HepG2 (cell line): Measurements from ENCODE around the gene PLEKHB1. TPM values are rescaled to one million over a fixed set of nuclear protein-coding genes. Genes with fewer than 3 reads are reported as not detected.

Source experiments
- AKAP8 ChIP-seq: sonication (generic); formaldehyde crosslinking; IDR thresholded peaks from 2 replicates; pipeline ENCODE4 v1.5.1; 2020; ENCODE audit warnings: mild to moderate bottlenecking, missing genetic modification reagents
- ASH2L ChIP-seq: fragments of 300-600, 200-600 bp; sonication (generic); IDR thresholded peaks from 2 replicates; pipeline ENCODE4 v1.7.0; 2017; ENCODE audit warnings: low read depth, mild to moderate bottlenecking, moderate library complexity, mixed read lengths, low read length; ENCODE audit not compliant: insufficient read length
- RXRB ChIP-seq: IDR thresholded peaks from 2 replicates; pipeline ENCODE4 v1.6.1; 2016; ENCODE audit warnings: borderline replicate concordance, missing genetic modification reagents, missing compliant biosample characterization
- ZBTB21 ChIP-seq: sonication (generic); formaldehyde crosslinking; IDR thresholded peaks from 2 replicates; pipeline ENCODE4 v1.4.0; 2020; ENCODE audit warnings: missing genetic modification reagents
- ZMYM4 ChIP-seq: sonication (generic); formaldehyde crosslinking; IDR thresholded peaks from 2 replicates; pipeline ENCODE4 v1.8.1; 2023; ENCODE audit warnings: mild to moderate bottlenecking, missing genetic modification reagents
- ZNF136 ChIP-seq: sonication (generic); formaldehyde crosslinking; IDR thresholded peaks from 2 replicates; pipeline ENCODE4 v1.8.1; 2022; ENCODE audit warnings: low read depth, mild to moderate bottlenecking, moderate library complexity, missing genetic modification reagents
- ZNF329 ChIP-seq: sonication (generic); formaldehyde crosslinking; IDR thresholded peaks from 2 replicates; pipeline ENCODE4 v1.9.0; 2021; ENCODE audit warnings: low read depth, mild to moderate bottlenecking, missing genetic modification reagents
- ZNF335 ChIP-seq: sonication (generic); formaldehyde crosslinking; IDR thresholded peaks from 2 replicates; pipeline ENCODE4 v1.4.0; 2020; ENCODE audit warnings: missing genetic modification reagents
- polyA plus RNA-seq, 8 experiments: library from polyadenylated mRNA; depleted of rRNA in 3 of 8; stranded (reverse) in 7 of 8; unstranded in 1 of 8; fragments of >200 nt; fragmentation: Illumina TruSeq in 4 of 8; extraction: Trizol in 4 of 8; gene quantifications; 2 replicates each; pipeline versions ENCODE4 v1.2.1 to v1.2.3, GENCODE V29; 2011 to 2016; ENCODE audit warnings: low read depth in 4 of 8, missing spikeins in 1 of 8, mixed read lengths in 1 of 8; ENCODE audit not compliant: insufficient read depth in 1 of 8
- total RNA-seq, 5 experiments: library from RNA; depleted of rRNA; stranded (reverse); fragments of >200 nt; fragmentation: Illumina TruSeq; extraction: Trizol; gene quantifications; 2 replicates each; pipeline ENCODE4 v1.2.3, GENCODE V29; 2016; ENCODE audit warnings: low read depth in 1 of 5
- TF ChIP-seq, protein P1 (sequence below): sonication (generic); formaldehyde crosslinking; IDR thresholded peaks from 2 replicates; pipeline ENCODE4 v1.4.0; 2020; ENCODE audit warnings: missing genetic modification reagents, borderline replicate concordance
- TF ChIP-seq, protein P2 (sequence below): IDR thresholded peaks from 2 replicates; pipeline ENCODE4 v1.4.0; 2020; ENCODE audit warnings: mild to moderate bottlenecking, missing genetic modification reagents
- TF ChIP-seq, protein P3 (sequence below): sonication (generic); formaldehyde crosslinking; IDR thresholded peaks from 2 replicates; pipeline ENCODE4 v1.4.0; 2020; ENCODE audit warnings: mild to moderate bottlenecking, missing genetic modification reagents
- TF ChIP-seq, protein P4 (sequence below): sonication (generic); formaldehyde crosslinking; conservative IDR thresholded peaks from 2 replicates; pipeline ENCODE4 v1.4.0; 2020; ENCODE audit warnings: missing genetic modification reagents
- TF ChIP-seq, protein P5 (sequence below): sonication (generic); formaldehyde crosslinking; IDR thresholded peaks from 2 replicates; pipeline ENCODE4 v1.8.1; 2023; ENCODE audit warnings: missing genetic modification reagents, mild to moderate bottlenecking, borderline replicate concordance

The PLEKHB1 gene
- total and polyA plus RNA-seq, 2 of the 13 experiments (the other 11 are each of a cell fraction or from before 2014, with no cell fraction given): 68.0 to 99.3 TPM

DNA sequence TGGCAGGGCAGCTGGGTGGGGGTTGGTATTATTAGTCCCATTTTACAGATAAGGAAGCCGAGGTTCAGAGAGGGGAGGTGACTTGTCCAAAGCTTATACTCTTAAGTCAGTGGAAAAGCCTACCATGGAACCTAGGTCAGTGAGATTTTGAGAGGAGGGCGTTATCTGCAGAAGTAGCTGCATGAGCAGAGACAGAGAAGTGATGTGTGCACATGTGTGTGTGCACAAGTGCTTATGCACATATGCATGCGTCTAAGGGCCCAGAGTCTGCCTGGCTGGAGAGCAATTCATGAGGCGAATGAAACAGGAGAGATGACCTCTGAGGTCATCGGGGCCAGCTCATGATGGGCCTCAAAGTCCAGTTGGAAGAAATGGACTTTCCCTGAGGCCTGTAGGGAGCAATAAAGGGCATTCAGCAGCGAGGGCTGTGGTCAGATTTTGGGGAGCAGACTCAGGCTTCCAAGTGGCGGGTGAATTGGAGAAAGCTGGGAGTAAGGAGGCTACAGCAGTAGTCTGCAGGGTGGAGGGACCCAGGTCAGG, 8.2 kb downstream of the PLEKHB1 start (continued):
- TF ChIP-seq, protein P1, sequence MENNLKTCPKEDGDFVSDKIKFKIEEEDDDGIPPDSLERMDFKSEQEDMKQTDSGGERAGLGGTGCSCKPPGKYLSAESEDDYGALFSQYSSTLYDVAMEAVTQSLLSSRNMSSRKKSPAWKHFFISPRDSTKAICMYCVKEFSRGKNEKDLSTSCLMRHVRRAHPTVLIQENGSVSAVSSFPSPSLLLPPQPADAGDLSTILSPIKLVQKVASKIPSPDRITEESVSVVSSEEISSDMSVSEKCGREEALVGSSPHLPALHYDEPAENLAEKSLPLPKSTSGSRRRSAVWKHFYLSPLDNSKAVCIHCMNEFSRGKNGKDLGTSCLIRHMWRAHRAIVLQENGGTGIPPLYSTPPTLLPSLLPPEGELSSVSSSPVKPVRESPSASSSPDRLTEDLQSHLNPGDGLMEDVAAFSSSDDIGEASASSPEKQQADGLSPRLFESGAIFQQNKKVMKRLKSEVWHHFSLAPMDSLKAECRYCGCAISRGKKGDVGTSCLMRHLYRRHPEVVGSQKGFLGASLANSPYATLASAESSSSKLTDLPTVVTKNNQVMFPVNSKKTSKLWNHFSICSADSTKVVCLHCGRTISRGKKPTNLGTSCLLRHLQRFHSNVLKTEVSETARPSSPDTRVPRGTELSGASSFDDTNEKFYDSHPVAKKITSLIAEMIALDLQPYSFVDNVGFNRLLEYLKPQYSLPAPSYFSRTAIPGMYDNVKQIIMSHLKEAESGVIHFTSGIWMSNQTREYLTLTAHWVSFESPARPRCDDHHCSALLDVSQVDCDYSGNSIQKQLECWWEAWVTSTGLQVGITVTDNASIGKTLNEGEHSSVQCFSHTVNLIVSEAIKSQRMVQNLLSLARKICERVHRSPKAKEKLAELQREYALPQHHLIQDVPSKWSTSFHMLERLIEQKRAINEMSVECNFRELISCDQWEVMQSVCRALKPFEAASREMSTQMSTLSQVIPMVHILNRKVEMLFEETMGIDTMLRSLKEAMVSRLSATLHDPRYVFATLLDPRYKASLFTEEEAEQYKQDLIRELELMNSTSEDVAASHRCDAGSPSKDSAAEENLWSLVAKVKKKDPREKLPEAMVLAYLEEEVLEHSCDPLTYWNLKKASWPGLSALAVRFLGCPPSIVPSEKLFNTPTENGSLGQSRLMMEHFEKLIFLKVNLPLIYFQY: no peak
- TF ChIP-seq ZBTB21 (CRISPR knock-in tag) (peak; percentile 44; the same call in 1 of the 2 replicates), ZNF335 (CRISPR knock-in tag) (no peak), RXRB (CRISPR knock-in tag) (peak; percentile 65; the same call in 1 of the 2 replicates), ZNF136 (CRISPR knock-in tag) (no peak), ZMYM4 (CRISPR knock-in tag) (peak; percentile 41; the same call in 1 of the 2 replicates), ASH2L (no peak), AKAP8 (CRISPR knock-in tag) (0 out of 2 replicates have a peak, but pooled peaks have one; percentile 62), ZNF329 (CRISPR knock-in tag) (no peak)
- TF ChIP-seq, protein P2, sequence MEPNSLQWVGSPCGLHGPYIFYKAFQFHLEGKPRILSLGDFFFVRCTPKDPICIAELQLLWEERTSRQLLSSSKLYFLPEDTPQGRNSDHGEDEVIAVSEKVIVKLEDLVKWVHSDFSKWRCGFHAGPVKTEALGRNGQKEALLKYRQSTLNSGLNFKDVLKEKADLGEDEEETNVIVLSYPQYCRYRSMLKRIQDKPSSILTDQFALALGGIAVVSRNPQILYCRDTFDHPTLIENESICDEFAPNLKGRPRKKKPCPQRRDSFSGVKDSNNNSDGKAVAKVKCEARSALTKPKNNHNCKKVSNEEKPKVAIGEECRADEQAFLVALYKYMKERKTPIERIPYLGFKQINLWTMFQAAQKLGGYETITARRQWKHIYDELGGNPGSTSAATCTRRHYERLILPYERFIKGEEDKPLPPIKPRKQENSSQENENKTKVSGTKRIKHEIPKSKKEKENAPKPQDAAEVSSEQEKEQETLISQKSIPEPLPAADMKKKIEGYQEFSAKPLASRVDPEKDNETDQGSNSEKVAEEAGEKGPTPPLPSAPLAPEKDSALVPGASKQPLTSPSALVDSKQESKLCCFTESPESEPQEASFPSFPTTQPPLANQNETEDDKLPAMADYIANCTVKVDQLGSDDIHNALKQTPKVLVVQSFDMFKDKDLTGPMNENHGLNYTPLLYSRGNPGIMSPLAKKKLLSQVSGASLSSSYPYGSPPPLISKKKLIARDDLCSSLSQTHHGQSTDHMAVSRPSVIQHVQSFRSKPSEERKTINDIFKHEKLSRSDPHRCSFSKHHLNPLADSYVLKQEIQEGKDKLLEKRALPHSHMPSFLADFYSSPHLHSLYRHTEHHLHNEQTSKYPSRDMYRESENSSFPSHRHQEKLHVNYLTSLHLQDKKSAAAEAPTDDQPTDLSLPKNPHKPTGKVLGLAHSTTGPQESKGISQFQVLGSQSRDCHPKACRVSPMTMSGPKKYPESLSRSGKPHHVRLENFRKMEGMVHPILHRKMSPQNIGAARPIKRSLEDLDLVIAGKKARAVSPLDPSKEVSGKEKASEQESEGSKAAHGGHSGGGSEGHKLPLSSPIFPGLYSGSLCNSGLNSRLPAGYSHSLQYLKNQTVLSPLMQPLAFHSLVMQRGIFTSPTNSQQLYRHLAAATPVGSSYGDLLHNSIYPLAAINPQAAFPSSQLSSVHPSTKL: peak; percentile 32; the same call in 1 of the 2 replicates
- TF ChIP-seq, protein P3, sequence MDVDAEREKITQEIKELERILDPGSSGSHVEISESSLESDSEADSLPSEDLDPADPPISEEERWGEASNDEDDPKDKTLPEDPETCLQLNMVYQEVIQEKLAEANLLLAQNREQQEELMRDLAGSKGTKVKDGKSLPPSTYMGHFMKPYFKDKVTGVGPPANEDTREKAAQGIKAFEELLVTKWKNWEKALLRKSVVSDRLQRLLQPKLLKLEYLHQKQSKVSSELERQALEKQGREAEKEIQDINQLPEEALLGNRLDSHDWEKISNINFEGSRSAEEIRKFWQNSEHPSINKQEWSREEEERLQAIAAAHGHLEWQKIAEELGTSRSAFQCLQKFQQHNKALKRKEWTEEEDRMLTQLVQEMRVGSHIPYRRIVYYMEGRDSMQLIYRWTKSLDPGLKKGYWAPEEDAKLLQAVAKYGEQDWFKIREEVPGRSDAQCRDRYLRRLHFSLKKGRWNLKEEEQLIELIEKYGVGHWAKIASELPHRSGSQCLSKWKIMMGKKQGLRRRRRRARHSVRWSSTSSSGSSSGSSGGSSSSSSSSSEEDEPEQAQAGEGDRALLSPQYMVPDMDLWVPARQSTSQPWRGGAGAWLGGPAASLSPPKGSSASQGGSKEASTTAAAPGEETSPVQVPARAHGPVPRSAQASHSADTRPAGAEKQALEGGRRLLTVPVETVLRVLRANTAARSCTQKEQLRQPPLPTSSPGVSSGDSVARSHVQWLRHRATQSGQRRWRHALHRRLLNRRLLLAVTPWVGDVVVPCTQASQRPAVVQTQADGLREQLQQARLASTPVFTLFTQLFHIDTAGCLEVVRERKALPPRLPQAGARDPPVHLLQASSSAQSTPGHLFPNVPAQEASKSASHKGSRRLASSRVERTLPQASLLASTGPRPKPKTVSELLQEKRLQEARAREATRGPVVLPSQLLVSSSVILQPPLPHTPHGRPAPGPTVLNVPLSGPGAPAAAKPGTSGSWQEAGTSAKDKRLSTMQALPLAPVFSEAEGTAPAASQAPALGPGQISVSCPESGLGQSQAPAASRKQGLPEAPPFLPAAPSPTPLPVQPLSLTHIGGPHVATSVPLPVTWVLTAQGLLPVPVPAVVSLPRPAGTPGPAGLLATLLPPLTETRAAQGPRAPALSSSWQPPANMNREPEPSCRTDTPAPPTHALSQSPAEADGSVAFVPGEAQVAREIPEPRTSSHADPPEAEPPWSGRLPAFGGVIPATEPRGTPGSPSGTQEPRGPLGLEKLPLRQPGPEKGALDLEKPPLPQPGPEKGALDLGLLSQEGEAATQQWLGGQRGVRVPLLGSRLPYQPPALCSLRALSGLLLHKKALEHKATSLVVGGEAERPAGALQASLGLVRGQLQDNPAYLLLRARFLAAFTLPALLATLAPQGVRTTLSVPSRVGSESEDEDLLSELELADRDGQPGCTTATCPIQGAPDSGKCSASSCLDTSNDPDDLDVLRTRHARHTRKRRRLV (CRISPR knock-in tag): no peak
- TF ChIP-seq, protein P4, sequence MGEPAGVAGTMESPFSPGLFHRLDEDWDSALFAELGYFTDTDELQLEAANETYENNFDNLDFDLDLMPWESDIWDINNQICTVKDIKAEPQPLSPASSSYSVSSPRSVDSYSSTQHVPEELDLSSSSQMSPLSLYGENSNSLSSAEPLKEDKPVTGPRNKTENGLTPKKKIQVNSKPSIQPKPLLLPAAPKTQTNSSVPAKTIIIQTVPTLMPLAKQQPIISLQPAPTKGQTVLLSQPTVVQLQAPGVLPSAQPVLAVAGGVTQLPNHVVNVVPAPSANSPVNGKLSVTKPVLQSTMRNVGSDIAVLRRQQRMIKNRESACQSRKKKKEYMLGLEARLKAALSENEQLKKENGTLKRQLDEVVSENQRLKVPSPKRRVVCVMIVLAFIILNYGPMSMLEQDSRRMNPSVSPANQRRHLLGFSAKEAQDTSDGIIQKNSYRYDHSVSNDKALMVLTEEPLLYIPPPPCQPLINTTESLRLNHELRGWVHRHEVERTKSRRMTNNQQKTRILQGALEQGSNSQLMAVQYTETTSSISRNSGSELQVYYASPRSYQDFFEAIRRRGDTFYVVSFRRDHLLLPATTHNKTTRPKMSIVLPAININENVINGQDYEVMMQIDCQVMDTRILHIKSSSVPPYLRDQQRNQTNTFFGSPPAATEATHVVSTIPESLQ (CRISPR knock-in tag): no peak
- TF ChIP-seq, protein P5, sequence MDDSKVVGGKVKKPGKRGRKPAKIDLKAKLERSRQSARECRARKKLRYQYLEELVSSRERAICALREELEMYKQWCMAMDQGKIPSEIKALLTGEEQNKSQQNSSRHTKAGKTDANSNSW (CRISPR knock-in tag): no peak
